ENCODE data around the gene PTCRA.
A peak's percentile ranks its signal among the peaks of the same experiment; 100 is the strongest.

- no peak for TF ChIP-seq CTCF (IDR thresholded peaks at IDR 0.05; ENCODE audit: low read depth, low read length)
- TF ChIP-seq POLR2A (IDR thresholded peaks at IDR 0.05; ENCODE audit: extremely low read depth, insufficient read length): peak; percentile 87
Observed at GRCh38 chr6:42890311-42891198, 25.3 kb upstream of the PTCRA start.
